Uterus (tissue), 4 donors: Measurements from ENCODE around the gene TMEM87A. TPM values are rescaled to one million over a fixed set of nuclear protein-coding genes. Genes with fewer than 3 reads are reported as not detected.
"Not testable (repeated sequence)": the region's sequence is repeated elsewhere in the genome, so short reads cannot be mapped to it uniquely, and the experiment has no call there.

ENCODE experiments used
- DNase-seq, 2 donors: peaks; one replicate each; pipeline ENCODE4 v3.0.0-alpha.2; 2019 to 2020
- H3K27ac ChIP-seq, 2 donors: fragments of 200-600 bp; sonication (generic); 1 replicate in 1 of 2; 2 replicates in 1 of 2; pipeline ENCODE4 v1.5.1; 2016 to 2018
- H3K27me3 ChIP-seq, 2 donors: fragments of 200-600 bp; sonication (generic); one replicate each; pipeline ENCODE4 v1.5.1; 2018 to 2019; ENCODE audit warnings: control low read depth in 1 of 2
- H3K36me3 ChIP-seq, 2 donors: fragments of 200-600 bp; sonication (generic); one replicate each; pipeline ENCODE4 v1.5.1; 2019; ENCODE audit warnings: control low read depth in 1 of 2
- H3K4me1 ChIP-seq, 2 donors: fragments of 200-600 bp; sonication (generic); one replicate each; pipeline ENCODE4 v1.5.1; 2018 to 2019; ENCODE audit warnings: control low read depth in 1 of 2
- H3K4me3 ChIP-seq, 2 donors: fragments of 200-600 bp; sonication (generic); 1 replicate in 1 of 2; 2 replicates in 1 of 2; pipeline ENCODE4 v1.5.1; 2018 to 2019; ENCODE audit warnings: mild to moderate bottlenecking in 1 of 2
- H3K9me3 ChIP-seq, 2 donors: fragments of 200-600 bp; sonication (generic); one replicate each; pipeline ENCODE4 v1.5.1; 2019; ENCODE audit warnings: control low read depth in 1 of 2
- CTCF ChIP-seq, 4 experiments: fragments of 200-600 bp in 2 of 4; fragments of 450-650 bp in 2 of 4; sonication (generic) in 2 of 4; IDR thresholded peaks; one replicate each; pipeline ENCODE4 v1.5.1; 2016 to 2019; ENCODE audit warnings: antibody characterized with exemption in 4 of 4, mild to moderate bottlenecking in 2 of 4, moderate library complexity in 1 of 4
- POLR2A ChIP-seq, 2 donors: fragments of 450-650 bp; IDR thresholded peaks; one replicate each; pipeline ENCODE4 v1.6.1; 2016; ENCODE audit warnings: antibody characterized with exemption in 2 of 2, mild to moderate bottlenecking in 1 of 2, moderate library complexity in 1 of 2
- intact Hi-C: fragments of 100-400 bp; cut with DNase I; formaldehyde crosslinking; loops from one replicate; pipeline ENCODE4 v1.15.1; 2023; ENCODE audit warnings: low total_unique reads
- total RNA-seq, 4 donors: library from RNA; depleted of rRNA in 3 of 4; stranded (reverse); fragments of >200 nt in 3 of 4; gene quantifications; one replicate each; pipeline versions ENCODE4 v1.1.0 to v1.2.4, GENCODE V29; 2014 to 2023
- donor health status: DM: yes; HTN: yes; CAD: no.

The TMEM87A gene
- total RNA-seq, 4 donors from 2014 or later: 25.4 to 96.5 (median 66.6) TPM

- no peaks in the 10 kb centered on the region for H3K36me3 ChIP-seq
- no peak overlapping the region for H3K4me3 ChIP-seq
- H3K27ac ChIP-seq: no peak overlapping the region
- no peaks in the 10 kb centered on the region for H3K9me3 ChIP-seq
- intact Hi-C loops: no loop called here
- H3K27me3 ChIP-seq: no peaks in the 10 kb centered on the region
- no peaks in the 10 kb centered on the region for H3K4me1 ChIP-seq
- no peak for TF ChIP-seq POLR2A (IDR thresholded peaks at IDR 0.05)
- TF ChIP-seq CTCF (IDR thresholded peaks at IDR 0.05): no peak
- no peak for DNase-seq
Observed at GRCh38 chr15:42313463-42313862, 40.2 kb upstream of the TMEM87A start.

GRCh38 chr15:42306681-42307080 is 33.4 kb upstream of the TMEM87A start:
- H3K36me3 ChIP-seq: no peaks in the 10 kb centered on the region
- H3K27me3 ChIP-seq: no peaks in the 10 kb centered on the region
- H3K27ac ChIP-seq: no peak overlapping the region
- no peaks in the 10 kb centered on the region for H3K4me1 ChIP-seq
- H3K9me3 ChIP-seq: no peaks in the 10 kb centered on the region
- TF ChIP-seq CTCF (IDR thresholded peaks at IDR 0.05) (no peak), POLR2A (IDR thresholded peaks at IDR 0.05) (no peak)
- H3K4me3 ChIP-seq: no peak overlapping the region
- no peak for DNase-seq
- intact Hi-C loops: no loop called here

- H3K27me3 ChIP-seq, H3K9me3 ChIP-seq, H3K4me3 ChIP-seq, intact Hi-C loops, H3K36me3 ChIP-seq, H3K4me1 ChIP-seq, DNase-seq, H3K27ac ChIP-seq: not testable (repeated sequence)
Observed at GRCh38 chr15:42301004-42301403, 27.8 kb upstream of the TMEM87A start.

- H3K9me3 ChIP-seq: no peaks in the 10 kb centered on the region
- TF ChIP-seq POLR2A (IDR thresholded peaks at IDR 0.05) (no peak), CTCF (IDR thresholded peaks at IDR 0.05) (no peak)
- H3K36me3 ChIP-seq: no peaks in the 10 kb centered on the region
- DNase-seq: no peak
- H3K27ac ChIP-seq: no peak overlapping the region
- H3K4me3 ChIP-seq: no peak overlapping the region
- H3K4me1 ChIP-seq: no peaks in the 10 kb centered on the region
- H3K27me3 ChIP-seq: no peaks in the 10 kb centered on the region
- intact Hi-C loops: no loop called here
Observed at GRCh38 chr15:42289166-42289565, 15.9 kb upstream of the TMEM87A start.

- Histone ChIP-seq H3K4me1 (no peaks in the 10 kb centered on the region), H3K9me3 (no peaks in the 10 kb centered on the region), H3K27ac (no peak overlapping the region), H3K36me3 (no peaks in the 10 kb centered on the region), H3K27me3 (no peaks in the 10 kb centered on the region), H3K4me3 (no peak overlapping the region)
- intact Hi-C loops: no loop called here
- no peak for DNase-seq
- no peak for TF ChIP-seq POLR2A (IDR thresholded peaks at IDR 0.05)
- no peak for TF ChIP-seq CTCF (IDR thresholded peaks at IDR 0.05)
Observed at GRCh38 chr15:42287931-42288330, 14.7 kb upstream of the TMEM87A start.

GRCh38 chr15:42286445-42287029 is 13.3 kb upstream of the TMEM87A start:
- Histone ChIP-seq H3K27me3 (no peaks in the 10 kb centered on the region), H3K4me3 (no peak overlapping the region), H3K4me1 (no peaks in the 10 kb centered on the region), H3K27ac (no peak overlapping the region), H3K36me3 (no peaks in the 10 kb centered on the region), H3K9me3 (no peaks in the 10 kb centered on the region)
- no peak for DNase-seq
- TF ChIP-seq CTCF (IDR thresholded peaks at IDR 0.05) (no peak), POLR2A (IDR thresholded peaks at IDR 0.05) (no peak)
- intact Hi-C loops: no loop called here
